Cardiac muscle cell (in vitro differentiated cells and primary cell): ENCODE results near the gene DUSP9. TPM values are rescaled to one million over a fixed set of nuclear protein-coding genes. Genes with fewer than 3 reads are reported as not detected.
"Not testable (repeated sequence)": the region's sequence is repeated elsewhere in the genome, so short reads cannot be mapped to it uniquely, and the experiment has no call there.

Source experiments
- DNase-seq, 2 donors: peaks; one replicate each; pipeline versions ENCODE4 v3.0.0 to v3.0.0-alpha.2; 2010 to 2017; ENCODE audit warnings: low read depth in 1 of 2, low spot score in 1 of 2
- H3K27ac ChIP-seq: fragments of 200-600 bp; sonication (generic); 2 replicates; pipeline ENCODE4 v1.5.1; 2016
- H3K27me3 ChIP-seq: fragments of 200-600 bp; sonication (generic); 2 replicates; pipeline ENCODE4 v1.6.0; 2016; ENCODE audit warnings: control low read depth
- H3K36me3 ChIP-seq: fragments of 200-600 bp; sonication (generic); 2 replicates; pipeline ENCODE4 v1.5.1; 2016; ENCODE audit warnings: control low read depth
- H3K4me1 ChIP-seq: fragments of 200-600 bp; sonication (generic); 2 replicates; pipeline ENCODE4 v1.8.1; 2017; ENCODE audit warnings: low read depth, mild to moderate bottlenecking, mixed run types
- H3K4me3 ChIP-seq: fragments of 200-600 bp; sonication (generic); 2 replicates; pipeline ENCODE4 v1.5.1; 2016; ENCODE audit warnings: mild to moderate bottlenecking
- H3K9me3 ChIP-seq: fragments of 200-600 bp; sonication (generic); 2 replicates; pipeline ENCODE4 v1.5.1; 2017; ENCODE audit warnings: low read depth, mild to moderate bottlenecking, control low read depth
- CTCF ChIP-seq: IDR thresholded peaks from 2 replicates; pipeline ENCODE4 v1.5.1; 2012; ENCODE audit warnings: low read depth, mild to moderate bottlenecking, low read length
- polyA plus RNA-seq: library from polyadenylated mRNA; unstranded; fragments of >200 nt; fragmentation: Nextera tagmentation; extraction: Ambion mirVana; gene quantifications from 2 replicates; pipeline ENCODE4 v1.2.1, GENCODE V29; 2016
- total RNA-seq: library from RNA; depleted of rRNA; stranded (reverse); fragments of >200 nt; gene quantifications from 2 replicates; pipeline ENCODE4 v1.2.3, GENCODE V29; 2016

The DUSP9 gene
- total and polyA plus RNA-seq, 2 experiments from 2014 or later = 6.8 to 8.7 TPM

DNA sequence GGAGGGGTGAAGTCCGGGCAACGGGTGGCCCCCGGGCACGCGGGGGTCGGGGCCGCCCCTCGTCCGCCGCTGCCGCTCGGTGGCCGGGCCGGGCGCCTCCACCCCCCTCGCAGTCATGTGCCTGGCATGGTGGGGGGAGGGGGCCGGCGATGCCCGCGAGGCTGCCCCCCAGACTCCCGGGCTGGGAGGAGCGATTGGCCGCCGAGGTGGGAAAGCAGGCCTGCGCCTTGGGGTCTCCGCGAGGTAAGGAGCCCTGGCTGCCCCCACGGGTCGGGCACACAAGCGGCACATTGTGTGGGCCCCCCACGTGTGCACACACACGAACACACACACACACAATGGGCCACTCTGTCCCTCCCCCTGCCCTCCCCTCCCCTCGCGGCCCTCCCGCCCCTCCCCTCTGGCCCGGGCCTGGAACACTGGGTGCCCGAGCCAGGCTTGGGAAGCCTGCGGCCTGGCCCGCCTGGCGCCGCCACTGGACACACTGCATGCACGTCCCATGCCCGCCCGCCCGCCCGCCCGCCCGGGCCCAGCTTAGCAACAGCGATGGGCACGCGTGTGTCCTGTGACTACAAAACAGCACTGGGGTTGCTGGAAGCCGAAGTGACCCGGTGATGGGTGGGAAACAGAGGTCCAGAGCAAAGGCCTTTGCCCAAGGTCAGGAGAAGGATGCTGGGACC, 42.0 kb downstream of the DUSP9 start:
- Histone ChIP-seq H3K27ac (no peak overlapping the region), H3K27me3 (no peaks in the 10 kb centered on the region), H3K4me3 (peak overlapping the region; percentile 51), H3K36me3 (no peaks in the 10 kb centered on the region), H3K9me3 (no peaks in the 10 kb centered on the region), H3K4me1 (peaks cover 8% of the 10 kb centered on the region)
- TF ChIP-seq CTCF = no peak
- peak in 1 of 2 donors; percentile 29 for DNase-seq

DNA sequence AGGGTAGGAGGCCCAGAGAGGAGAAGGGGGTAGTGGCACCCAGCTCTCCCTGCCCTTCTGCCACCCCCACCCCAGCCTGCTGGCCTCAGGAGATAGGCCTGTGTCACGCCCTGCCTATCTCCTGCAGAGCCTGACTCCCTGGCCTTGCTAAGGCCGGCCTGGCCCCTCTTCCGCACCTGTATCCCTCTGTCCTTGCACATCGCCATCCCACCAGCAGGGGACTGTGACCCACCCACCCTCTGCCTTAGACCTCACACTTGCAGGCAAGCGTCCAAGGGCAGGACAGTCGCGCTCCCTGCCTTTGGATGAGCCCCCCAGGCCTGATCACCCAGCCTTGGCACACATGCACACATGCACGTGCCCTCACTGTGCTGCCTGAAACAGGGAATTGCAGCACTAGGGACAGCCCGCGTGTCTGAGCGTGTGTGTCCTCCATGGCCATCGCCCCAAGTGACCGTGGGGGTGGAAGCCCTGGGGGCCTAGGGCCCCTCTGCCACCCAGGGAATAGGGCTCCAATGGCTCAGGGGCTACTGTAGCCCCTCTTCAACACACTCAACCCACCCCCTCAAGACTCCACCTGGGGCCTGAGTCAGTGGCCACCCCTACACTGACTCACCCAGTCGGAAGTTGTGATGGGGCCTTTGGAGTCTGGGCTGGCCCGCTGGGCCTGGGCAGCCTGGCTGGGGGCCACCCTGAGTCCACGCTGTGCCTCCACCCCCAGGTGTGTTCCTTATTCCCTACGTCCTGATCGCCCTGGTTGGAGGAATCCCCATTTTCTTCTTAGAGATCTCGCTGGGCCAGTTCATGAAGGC, 42.9 kb downstream of the DUSP9 start:
- H3K4me1 ChIP-seq = peaks cover 6% of the 10 kb centered on the region
- no peak for TF ChIP-seq CTCF
- peak overlapping the region; percentile 51 for H3K4me3 ChIP-seq
- no peaks in the 10 kb centered on the region for H3K27me3 ChIP-seq
- no peak overlapping the region for H3K27ac ChIP-seq
- DNase-seq = no peak
- no peaks in the 10 kb centered on the region for H3K36me3 ChIP-seq
- H3K9me3 ChIP-seq = no peaks in the 10 kb centered on the region

- H3K27me3 ChIP-seq = no peaks in the 10 kb centered on the region
- no peak overlapping the region for H3K4me3 ChIP-seq
- peaks cover 2% of the 10 kb centered on the region for H3K4me1 ChIP-seq
- DNase-seq = no peak
- no peaks in the 10 kb centered on the region for H3K36me3 ChIP-seq
- H3K9me3 ChIP-seq = no peaks in the 10 kb centered on the region
- TF ChIP-seq CTCF = no peak
- H3K27ac ChIP-seq = no peak overlapping the region
Measured at GRCh38 chrX:153690466-153690865, 43.5 kb downstream of the DUSP9 start.

GRCh38 chrX:153691032-153691827, 44.2 kb downstream of the DUSP9 start:
- H3K27ac ChIP-seq, H3K9me3 ChIP-seq, H3K36me3 ChIP-seq, DNase-seq, H3K4me1 ChIP-seq, H3K4me3 ChIP-seq, H3K27me3 ChIP-seq: not testable (repeated sequence)

- no peak overlapping the region for H3K27ac ChIP-seq
- no peaks in the 10 kb centered on the region for H3K4me1 ChIP-seq
- no peak for DNase-seq
- H3K4me3 ChIP-seq = no peak overlapping the region
- no peaks in the 10 kb centered on the region for H3K9me3 ChIP-seq
- no peaks in the 10 kb centered on the region for H3K36me3 ChIP-seq
- no peak for TF ChIP-seq CTCF
- no peaks in the 10 kb centered on the region for H3K27me3 ChIP-seq
Measured at GRCh38 chrX:153692003-153692402, 45.0 kb downstream of the DUSP9 start.
